Common myeloid progenitor, CD34-positive (primary cell): ENCODE measurements around the gene CD8A.

Experiments
- CTCF ChIA-PET: fragments of 350-600 bp; sonication (Branson Sonifier 250); formaldehyde crosslinking; loops from one replicate; lab custom pipeline; 2021; ENCODE audit warnings: antibody characterized with exemption; lab: Charles Lee
- POLR2A ChIA-PET: fragments of 350-600 bp; sonication (Branson Sonifier 250); formaldehyde crosslinking; loops from one replicate; lab custom pipeline; 2021; ENCODE audit warnings: antibody characterized with exemption; lab: Charles Lee
- DNase-seq, 3 donors: peaks; one replicate each; pipeline versions ENCODE4 v3.0.0 to v3.0.0-alpha.2; 2013
- H3K27ac ChIP-seq, 2 experiments: 1 replicate in 1 of 2; 2 replicates in 1 of 2; pipeline ENCODE4 v1.7.0; 2013; ENCODE audit warnings: inconsistent platforms in 2 of 2, low read length in 2 of 2, mild to moderate bottlenecking in 2 of 2, low read depth in 1 of 2, moderate library complexity in 1 of 2; ENCODE audit not compliant: severe bottlenecking in 2 of 2, insufficient read depth in 1 of 2, poor library complexity in 1 of 2
- H3K27me3 ChIP-seq, 5 experiments: replicated peaks in 2 of 5; 1 replicate in 3 of 5; 2 replicates in 2 of 5; pipeline versions ENCODE4 v1.6.1 to v1.7.0; 2013; ENCODE audit warnings: low read length in 4 of 5, mild to moderate bottlenecking in 2 of 5, moderate library complexity in 2 of 5, inconsistent platforms in 1 of 5; ENCODE audit not compliant: insufficient read depth in 5 of 5, control insufficient read depth in 4 of 5
- H3K36me3 ChIP-seq, 4 experiments: 1 replicate in 2 of 4; 2 replicates in 2 of 4; pipeline versions ENCODE4 v1.6.1 to v1.7.0; 2013; ENCODE audit warnings: low read length in 3 of 4, control low read depth in 1 of 4, mild to moderate bottlenecking in 1 of 4; ENCODE audit not compliant: control insufficient read depth in 4 of 4, insufficient read depth in 4 of 4
- H3K4me1 ChIP-seq, 4 experiments: 1 replicate in 3 of 4; 2 replicates in 1 of 4; pipeline versions ENCODE4 v1.6.1 to v1.7.1; 2013; ENCODE audit warnings: low read length in 3 of 4, mild to moderate bottlenecking in 3 of 4, control low read depth in 1 of 4, inconsistent platforms in 1 of 4, moderate library complexity in 1 of 4; ENCODE audit not compliant: control insufficient read depth in 4 of 4, insufficient read depth in 4 of 4; ENCODE audit errors: control extremely low read depth in 1 of 4
- H3K4me3 ChIP-seq, 7 experiments: 1 replicate in 4 of 7; 2 replicates in 3 of 7; pipeline versions ENCODE4 v1.5.1 to v1.7.0; 2013; ENCODE audit warnings: mild to moderate bottlenecking in 7 of 7, low read length in 6 of 7, moderate library complexity in 6 of 7, inconsistent platforms in 2 of 7, low read depth in 2 of 7, control low read depth in 1 of 7; ENCODE audit not compliant: insufficient read depth in 4 of 7, control insufficient read depth in 1 of 7; ENCODE audit errors: extremely low read depth in 1 of 7
- H3K9me3 ChIP-seq, 5 experiments: 1 replicate in 4 of 5; 2 replicates in 1 of 5; pipeline versions ENCODE4 v1.6.1 to v1.7.1; 2013; ENCODE audit warnings: low read length in 4 of 5, mild to moderate bottlenecking in 2 of 5, inconsistent platforms in 1 of 5, low read depth in 1 of 5, moderate library complexity in 1 of 5; ENCODE audit not compliant: control insufficient read depth in 4 of 5, insufficient read depth in 2 of 5; ENCODE audit errors: control extremely low read depth in 1 of 5
- WGBS: methylation state at CpG from one replicate; pipeline ENCODE4 v1.1.5; 2013; ENCODE audit not compliant: insufficient coverage; 5-methylcytosine and 5-hydroxymethylcytosine counted together

CD8A gene

DNA sequence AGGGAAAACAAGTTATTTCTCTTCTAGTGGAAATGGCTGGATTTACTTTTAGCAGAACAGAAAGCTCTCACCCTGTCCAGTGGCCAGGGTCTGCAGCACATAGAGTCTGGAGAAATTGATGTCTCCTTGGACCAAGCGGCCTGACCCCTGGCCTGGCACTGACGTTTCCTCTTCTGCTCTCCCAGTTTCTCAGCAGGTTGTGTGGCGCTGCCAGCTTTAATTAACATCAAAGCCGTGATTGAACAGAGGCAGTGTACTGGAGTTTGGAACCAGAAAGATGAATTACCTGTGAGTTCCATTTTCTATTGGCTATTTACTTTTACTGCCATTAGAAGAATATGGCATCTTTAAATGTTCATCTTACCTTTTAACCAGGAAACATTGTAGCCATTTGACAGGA is 20.9 kb downstream of the CD8A start:
- no peaks in the 10 kb centered on the region for H3K9me3 ChIP-seq
- DNase-seq, result no peak
- peaks cover 23 to 87% (median 49%) of the 10 kb centered on the region in 4 experiments for H3K36me3 ChIP-seq
- WGBS, result 100% methylated on average over 3 of the region's 4 CpGs
- ChIA-PET POLR2A (no interaction called here), CTCF (interaction anchor here (0.9 to 1.5 kb wide), 3 partner anchors 10 to 251 kb away, joined by 3 to 5 read pairs (median 5); no protein-coding TSS in a partner anchor)
- H3K27ac ChIP-seq, result no peak overlapping the region
- no peak overlapping the region for H3K4me3 ChIP-seq
- H3K4me1 ChIP-seq, result no peaks in the 10 kb centered on the region
- no peaks in the 10 kb centered on the region for H3K27me3 ChIP-seq

DNA sequence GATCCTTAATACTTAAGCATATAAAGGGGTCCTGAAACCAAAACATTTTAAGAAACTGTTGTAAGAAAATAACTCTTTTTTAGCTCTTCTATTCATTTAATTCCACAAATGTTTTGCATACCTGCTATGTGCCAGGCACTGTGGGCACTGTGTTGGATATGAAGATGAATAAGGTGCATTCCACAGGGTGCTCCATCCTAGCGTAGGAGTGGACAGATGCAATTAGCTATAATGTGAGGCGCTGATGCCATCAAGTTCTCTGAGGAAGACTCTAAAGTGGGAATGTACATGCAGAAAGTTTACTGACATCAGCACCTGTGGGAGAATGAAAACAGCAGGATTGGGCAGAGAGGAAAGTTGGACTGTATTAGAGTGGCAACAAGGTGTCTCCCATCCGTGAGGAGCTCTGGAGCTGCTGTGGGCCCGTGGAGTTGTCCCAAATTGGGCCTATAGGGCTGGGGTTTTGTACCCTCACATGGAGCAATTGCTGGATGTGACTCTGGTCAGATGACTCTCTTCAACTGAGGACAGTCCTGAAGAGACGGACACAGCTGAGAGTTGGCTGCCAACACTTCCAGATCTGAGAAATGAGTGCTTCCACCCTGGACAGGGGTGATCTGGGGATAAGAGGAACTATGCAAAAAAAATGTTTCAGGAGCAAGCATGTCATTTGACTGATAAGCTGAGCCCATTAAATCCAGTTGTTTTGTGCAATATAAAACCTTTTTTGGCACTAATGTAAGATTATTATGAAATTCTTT is 22.3 kb downstream of the CD8A start:
- POLR2A ChIA-PET, result no interaction called here
- H3K27ac ChIP-seq, result no peak overlapping the region
- 91% methylated on average over 5 of the region's 5 CpGs for WGBS
- peaks cover 19 to 73% (median 41%) of the 10 kb centered on the region in 4 experiments for H3K36me3 ChIP-seq
- CTCF ChIA-PET, result interaction anchor here (0.8 kb wide), 1 partner anchor 14 kb away, joined by 3 read pairs; no protein-coding TSS in a partner anchor
- H3K4me1 ChIP-seq, result no peaks in the 10 kb centered on the region
- no peak overlapping the region for H3K4me3 ChIP-seq
- no peak for DNase-seq
- H3K9me3 ChIP-seq, result no peaks in the 10 kb centered on the region
- no peaks in the 10 kb centered on the region for H3K27me3 ChIP-seq

DNA sequence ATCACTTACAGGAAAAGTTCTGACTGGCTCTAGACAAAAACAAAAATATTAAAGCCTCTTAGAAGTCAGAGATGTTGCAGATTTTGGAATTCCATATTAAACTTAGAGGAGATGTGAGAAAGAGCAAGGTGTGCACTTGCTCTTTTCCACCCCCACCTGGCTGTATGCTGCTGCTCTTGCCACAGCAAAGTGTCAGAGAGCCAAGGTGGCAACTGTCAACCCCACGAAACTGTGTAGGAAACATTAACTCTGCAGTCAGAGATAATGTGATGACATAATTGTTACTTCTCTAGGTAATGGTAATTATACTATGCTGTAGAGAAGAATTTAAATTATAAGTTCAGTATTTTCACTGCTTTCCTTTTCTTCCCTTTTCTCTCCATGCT is 25.4 kb downstream of the CD8A start:
- ChIA-PET POLR2A (no interaction called here), CTCF (interaction anchor here (0.8 to 3.7 kb wide), 9 partner anchors 9 to 247 kb away, joined by 3 to 18 read pairs (median 5); no protein-coding TSS in a partner anchor)
- WGBS, result no CpG with 5 or more reads among the region's 1 CpG
- H3K9me3 ChIP-seq, result no peaks in the 10 kb centered on the region
- H3K27ac ChIP-seq, result no peak overlapping the region
- no peak for DNase-seq
- no peaks in the 10 kb centered on the region for H3K27me3 ChIP-seq
- no peaks in the 10 kb centered on the region for H3K4me1 ChIP-seq
- H3K36me3 ChIP-seq, result peaks cover 15 to 50% (median 29%) of the 10 kb centered on the region in 4 experiments
- no peak overlapping the region for H3K4me3 ChIP-seq

DNA sequence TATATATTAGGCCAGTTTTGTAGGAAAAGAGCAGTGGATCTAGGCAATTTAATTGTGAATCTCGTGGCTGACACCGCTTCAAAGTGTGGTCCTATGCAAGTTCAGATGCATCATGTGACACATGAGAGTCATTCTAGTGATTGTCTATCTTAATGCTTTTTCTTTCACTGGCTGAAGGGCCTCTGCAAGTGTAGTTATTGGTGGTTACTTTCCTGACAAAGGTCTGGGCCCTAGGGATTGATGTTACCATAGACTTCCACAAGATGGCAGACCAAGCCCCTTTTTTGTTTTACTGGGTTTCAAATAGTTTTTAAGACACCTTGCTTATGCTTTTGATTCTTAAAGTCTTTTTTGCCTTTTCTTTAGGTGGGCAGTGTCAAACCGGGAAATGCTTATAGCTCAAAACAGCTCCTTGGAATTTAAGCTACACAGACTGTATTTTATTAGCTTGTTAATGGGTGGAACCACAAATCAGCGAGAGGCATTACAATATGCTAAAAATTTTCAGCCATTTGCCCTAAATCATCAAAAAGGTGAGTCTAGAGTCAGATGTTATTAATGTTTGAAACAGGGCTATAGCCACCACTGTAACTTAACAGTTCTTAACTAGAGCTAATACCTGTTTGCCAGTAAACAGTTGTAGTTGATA is 25.9 kb downstream of the CD8A start:
- Histone ChIP-seq H3K9me3 (no peaks in the 10 kb centered on the region), H3K4me1 (no peaks in the 10 kb centered on the region), H3K27me3 (no peaks in the 10 kb centered on the region), H3K4me3 (no peak overlapping the region), H3K27ac (no peak overlapping the region), H3K36me3 (peaks cover 13 to 48% (median 30%) of the 10 kb centered on the region in 4 experiments)
- WGBS, result 92% methylated on average over 2 of the region's 4 CpGs
- DNase-seq, result peak; percentile 59 to 76 (median 73)
- CTCF ChIA-PET, result interaction anchor here (0.8 to 3.7 kb wide), 9 partner anchors 10 to 246 kb away, joined by 3 to 18 read pairs (median 5); no protein-coding TSS in a partner anchor
- POLR2A ChIA-PET, result no interaction called here

DNA sequence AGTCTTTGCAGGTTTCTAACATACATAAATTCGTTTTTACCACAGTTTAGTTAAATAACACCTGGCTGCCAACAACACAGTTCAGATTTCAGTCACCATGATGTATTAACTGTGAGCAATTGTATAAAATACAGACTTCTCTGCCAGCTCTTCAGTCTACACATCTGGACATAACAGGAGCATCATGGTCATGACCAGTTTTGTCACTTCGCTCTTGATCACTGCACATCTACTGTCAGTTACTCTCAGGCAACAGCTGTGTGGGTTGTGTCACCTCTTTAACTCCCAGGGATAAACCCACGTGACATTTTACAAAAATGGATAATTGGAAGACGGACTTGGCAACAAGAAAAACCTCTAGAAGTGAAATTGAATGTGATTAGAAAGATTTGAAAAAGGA is 30.3 kb downstream of the CD8A start:
- Histone ChIP-seq H3K27me3 (no peaks in the 10 kb centered on the region), H3K36me3 (peaks cover 5 to 26% (median 17%) of the 10 kb centered on the region in 4 experiments), H3K4me3 (no peak overlapping the region), H3K27ac (no peak overlapping the region), H3K9me3 (no peaks in the 10 kb centered on the region), H3K4me1 (no peaks in the 10 kb centered on the region)
- ChIA-PET POLR2A (no interaction called here), CTCF (interaction anchor here (0.9 to 2.1 kb wide), 2 partner anchors 12 to 47 kb away, joined by 3 to 5 read pairs; no protein-coding TSS in a partner anchor)
- 100% methylated on average over 2 of the region's 4 CpGs for WGBS
- no peak for DNase-seq

DNA sequence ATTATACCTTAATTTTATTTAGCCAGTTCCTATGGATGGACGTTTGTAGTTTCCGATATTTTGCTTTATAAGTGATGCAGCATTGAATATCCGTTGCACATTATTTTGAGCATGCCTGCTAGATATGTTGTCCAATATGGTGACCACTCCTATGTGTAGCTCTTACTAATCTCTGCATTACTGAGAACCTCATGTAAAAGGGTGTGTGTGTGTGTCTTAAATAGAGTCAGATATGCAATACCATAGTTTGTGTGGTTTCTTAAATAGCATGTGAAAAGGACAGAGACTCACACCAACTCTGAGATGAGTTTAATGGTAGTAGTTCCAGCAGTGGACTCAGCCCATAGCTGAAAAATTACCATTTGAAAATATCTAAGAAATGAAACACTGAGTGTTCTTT is 32.3 kb downstream of the CD8A start:
- H3K27ac ChIP-seq, result no peak overlapping the region
- CTCF ChIA-PET, result no interaction called here
- H3K27me3 ChIP-seq, result no peaks in the 10 kb centered on the region
- no peak for DNase-seq
- H3K4me3 ChIP-seq, result no peak overlapping the region
- POLR2A ChIA-PET, result no interaction called here
- no peaks in the 10 kb centered on the region for H3K9me3 ChIP-seq
- H3K4me1 ChIP-seq, result no peaks in the 10 kb centered on the region
- WGBS, result 100% methylated on average over 3 of the region's 3 CpGs
- H3K36me3 ChIP-seq, result peaks cover 12 to 41% (median 29%) of the 10 kb centered on the region in 4 experiments

DNA sequence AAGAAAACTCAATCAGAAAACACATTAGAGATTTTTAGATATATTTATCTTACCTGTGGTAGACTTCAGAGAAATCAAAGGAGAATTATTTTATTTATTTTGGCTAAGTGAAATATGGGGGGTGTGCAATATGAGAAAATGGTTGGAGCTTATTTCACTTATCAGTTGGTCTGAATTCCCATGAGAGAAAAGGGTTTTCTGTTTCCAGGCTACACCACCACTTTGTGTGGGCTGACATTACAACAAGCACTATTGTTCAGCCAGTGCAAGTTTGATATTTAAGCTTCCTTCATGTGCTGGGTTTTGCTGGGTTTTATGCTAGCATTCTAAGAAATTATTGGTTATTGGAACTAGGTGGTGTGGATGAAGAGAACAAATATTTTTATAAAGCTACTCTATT is 37.1 kb downstream of the CD8A start:
- DNase-seq, result no peak
- ChIA-PET POLR2A (no interaction called here), CTCF (interaction anchor here (0.9 to 3.2 kb wide), 6 partner anchors 8 to 235 kb away, joined by 3 to 18 read pairs (median 4); partner anchors contain the start of gene CD8A)
- peaks cover 5 to 30% (median 16%) of the 10 kb centered on the region in 5 experiments for H3K9me3 ChIP-seq
- no peaks in the 10 kb centered on the region for H3K27me3 ChIP-seq
- no peaks in the 10 kb centered on the region for H3K4me1 ChIP-seq
- H3K36me3 ChIP-seq, result peaks cover 32 to 74% (median 54%) of the 10 kb centered on the region in 4 experiments
- no peak overlapping the region for H3K4me3 ChIP-seq
- no peak overlapping the region for H3K27ac ChIP-seq
